Gastroesophageal sphincter (tissue), 4 donors: ENCODE data around the gene STAT1. TPM values are rescaled to one million over a fixed set of nuclear protein-coding genes. Genes with fewer than 3 reads are reported as not detected.

Experiments
- ATAC-seq: fragments of 150-250 bp; one replicate; pipeline ENCODE4 v1.9.1; 2016; ENCODE audit warnings: mild to moderate bottlenecking, moderate library complexity
- H3K27ac ChIP-seq, 4 donors: fragments of 200-600 bp; sonication (generic) in 3 of 4; 1 replicate in 3 of 4; 2 replicates in 1 of 4; pipeline ENCODE4 v1.5.1; 2016 to 2019
- H3K27me3 ChIP-seq: fragments of 200-600 bp; sonication (generic); one replicate; pipeline ENCODE4 v1.5.1; 2019
- H3K36me3 ChIP-seq, 2 donors: fragments of 200-600 bp; sonication (generic); one replicate each; pipeline ENCODE4 v1.5.1; 2019; ENCODE audit warnings: control low read depth in 1 of 2
- H3K4me1 ChIP-seq, 3 donors: fragments of 200-600 bp; sonication (generic); 1 replicate in 2 of 3; 2 replicates in 1 of 3; pipeline ENCODE4 v1.5.1; 2016 to 2019; ENCODE audit warnings: control low read depth in 2 of 3
- H3K4me3 ChIP-seq, 2 donors: fragments of 200-600 bp; sonication (generic); one replicate each; pipeline ENCODE4 v1.5.1; 2019; ENCODE audit warnings: mild to moderate bottlenecking in 1 of 2, moderate library complexity in 1 of 2
- H3K9me3 ChIP-seq, 3 donors: fragments of 200-600 bp; sonication (generic); one replicate each; pipeline ENCODE4 v1.5.1; 2017 to 2019; ENCODE audit warnings: control low read depth in 2 of 3
- EP300 ChIP-seq: sonication (generic); formaldehyde crosslinking; IDR thresholded peaks from one replicate; pipeline ENCODE4 v1.6.1; 2017; ENCODE audit warnings: antibody characterized with exemption, mild to moderate bottlenecking
- POLR2A ChIP-seq, 2 donors: fragments of 450-650 bp; IDR thresholded peaks; one replicate each; pipeline ENCODE4 v1.6.1; 2017; ENCODE audit warnings: antibody characterized with exemption in 2 of 2, mild to moderate bottlenecking in 2 of 2, moderate library complexity in 1 of 2
- POLR2AphosphoS5 ChIP-seq: sonication (generic); formaldehyde crosslinking; IDR thresholded peaks from one replicate; pipeline ENCODE4 v1.6.1; 2017; ENCODE audit warnings: antibody characterized with exemption
- WGBS, 2 donors: methylation state at CpG; one replicate each; pipeline ENCODE4 v1.1.5; 2018; ENCODE audit warnings: low coverage in 1 of 2; 5-methylcytosine and 5-hydroxymethylcytosine counted together
- total RNA-seq, 4 donors: library from RNA; depleted of rRNA; stranded (reverse); fragments of >200 nt; gene quantifications; one replicate each; pipeline ENCODE4 v1.1.0, GENCODE V29; 2016
- TF ChIP-seq, protein P1 (sequence below), 4 experiments: fragments of 200-600 bp in 2 of 4; fragments of 450-650 bp in 2 of 4; sonication (generic) in 1 of 4; IDR thresholded peaks; one replicate each; pipeline ENCODE4 v1.5.1; 2017 to 2019; ENCODE audit warnings: antibody characterized with exemption in 4 of 4, mild to moderate bottlenecking in 2 of 4, moderate library complexity in 2 of 4

STAT1 gene
- total RNA-seq, 4 donors from 2014 or later, result 47.0 to 59.9 (median 53.5) TPM

- H3K27ac ChIP-seq, result no peak overlapping the region
Measured at GRCh38 chr2:190988910-190989309, 25.1 kb downstream of the STAT1 start.

GRCh38 chr2:190987938-190988337, 26.0 kb downstream of the STAT1 start:
- H3K36me3 ChIP-seq, result peaks cover 4 to 100% of the 10 kb centered on the region in 2 donors
- H3K9me3 ChIP-seq, result no peaks in the 10 kb centered on the region
- WGBS, 2 donors, result 93 to 94% methylated on average over 3 to 5 of the region's 5 CpGs
- no peak overlapping the region for H3K4me3 ChIP-seq
- no peaks in the 10 kb centered on the region for H3K27me3 ChIP-seq
- H3K4me1 ChIP-seq, result no peaks in the 10 kb centered on the region
- TF ChIP-seq POLR2AphosphoS5 (no peak), POLR2A (IDR thresholded peaks at IDR 0.05) (no peak), EP300 (no peak)
- TF ChIP-seq, protein P1, sequence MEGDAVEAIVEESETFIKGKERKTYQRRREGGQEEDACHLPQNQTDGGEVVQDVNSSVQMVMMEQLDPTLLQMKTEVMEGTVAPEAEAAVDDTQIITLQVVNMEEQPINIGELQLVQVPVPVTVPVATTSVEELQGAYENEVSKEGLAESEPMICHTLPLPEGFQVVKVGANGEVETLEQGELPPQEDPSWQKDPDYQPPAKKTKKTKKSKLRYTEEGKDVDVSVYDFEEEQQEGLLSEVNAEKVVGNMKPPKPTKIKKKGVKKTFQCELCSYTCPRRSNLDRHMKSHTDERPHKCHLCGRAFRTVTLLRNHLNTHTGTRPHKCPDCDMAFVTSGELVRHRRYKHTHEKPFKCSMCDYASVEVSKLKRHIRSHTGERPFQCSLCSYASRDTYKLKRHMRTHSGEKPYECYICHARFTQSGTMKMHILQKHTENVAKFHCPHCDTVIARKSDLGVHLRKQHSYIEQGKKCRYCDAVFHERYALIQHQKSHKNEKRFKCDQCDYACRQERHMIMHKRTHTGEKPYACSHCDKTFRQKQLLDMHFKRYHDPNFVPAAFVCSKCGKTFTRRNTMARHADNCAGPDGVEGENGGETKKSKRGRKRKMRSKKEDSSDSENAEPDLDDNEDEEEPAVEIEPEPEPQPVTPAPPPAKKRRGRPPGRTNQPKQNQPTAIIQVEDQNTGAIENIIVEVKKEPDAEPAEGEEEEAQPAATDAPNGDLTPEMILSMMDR (IDR thresholded peaks at IDR 0.05), result no peak
- ATAC-seq, result no peak
- H3K27ac ChIP-seq, result no peak overlapping the region

More at GRCh38 chr2:190988910-190989309, 25.1 kb downstream of the STAT1 start:
- Histone ChIP-seq H3K4me3 (no peak overlapping the region), H3K27me3 (no peaks in the 10 kb centered on the region), H3K36me3 (peaks cover 0 to 100% of the 10 kb centered on the region in 2 donors), H3K4me1 (no peaks in the 10 kb centered on the region), H3K9me3 (no peaks in the 10 kb centered on the region)
- TF ChIP-seq EP300 (no peak), POLR2A (IDR thresholded peaks at IDR 0.05) (no peak), POLR2AphosphoS5 (no peak)
- TF ChIP-seq, protein P1 (IDR thresholded peaks at IDR 0.05), result no peak
- WGBS, 2 donors, result no CpG with 5 or more reads among the region's 3 CpGs
- no peak for ATAC-seq

GRCh38 chr2:190987116-190987515, 26.9 kb downstream of the STAT1 start:
- Histone ChIP-seq H3K4me3 (no peak overlapping the region), H3K27me3 (no peaks in the 10 kb centered on the region), H3K4me1 (no peaks in the 10 kb centered on the region), H3K9me3 (no peaks in the 10 kb centered on the region), H3K27ac (no peak overlapping the region), H3K36me3 (peaks cover 4 to 100% of the 10 kb centered on the region in 2 donors)
- WGBS, 2 donors, result 86 to 100% methylated on average over 1 of the region's 1 CpG
- no peak for TF ChIP-seq POLR2AphosphoS5
- no peak for TF ChIP-seq EP300
- TF ChIP-seq, protein P1 (IDR thresholded peaks at IDR 0.05), result no peak
- TF ChIP-seq POLR2A (IDR thresholded peaks at IDR 0.05), result no peak
- no peak for ATAC-seq

- Histone ChIP-seq H3K36me3 (peaks cover 4 to 100% of the 10 kb centered on the region in 2 donors), H3K4me3 (no peak overlapping the region), H3K27me3 (no peaks in the 10 kb centered on the region), H3K27ac (no peak overlapping the region), H3K4me1 (no peaks in the 10 kb centered on the region), H3K9me3 (no peaks in the 10 kb centered on the region)
- WGBS, 2 donors, result 50 to 69% methylated on average over 2 to 9 of the region's 13 CpGs
- no peak for ATAC-seq
- TF ChIP-seq, protein P1 (IDR thresholded peaks at IDR 0.05), result no peak
- TF ChIP-seq POLR2A (IDR thresholded peaks at IDR 0.05) (no peak), POLR2AphosphoS5 (no peak), EP300 (no peak)
Measured at GRCh38 chr2:190986221-190986953, 27.6 kb downstream of the STAT1 start.

- H3K4me1 ChIP-seq, result no peaks in the 10 kb centered on the region
- TF ChIP-seq EP300, result no peak
- TF ChIP-seq, protein P1 (IDR thresholded peaks at IDR 0.05), result no peak
- no peak for TF ChIP-seq POLR2A (IDR thresholded peaks at IDR 0.05)
- no peak for TF ChIP-seq POLR2AphosphoS5
- no peaks in the 10 kb centered on the region for H3K9me3 ChIP-seq
- no peak overlapping the region for H3K27ac ChIP-seq
- 69 to 78% methylated on average over 3 to 5 of the region's 5 CpGs for WGBS, 2 donors
- no peaks in the 10 kb centered on the region for H3K27me3 ChIP-seq
- no peak overlapping the region for H3K4me3 ChIP-seq
- peaks cover 4 to 100% of the 10 kb centered on the region in 2 donors for H3K36me3 ChIP-seq
- no peak for ATAC-seq
Measured at GRCh38 chr2:190984595-190984994, 29.4 kb downstream of the STAT1 start.
